Activated CD4-positive, alpha-beta T cell treated with anti-CD3 and anti-CD28 coated beads, Interleukin-2, amount 50 U/mL, for 4 hours (primary cell): ENCODE data around the gene DCLK3.
A peak's percentile ranks its signal among the peaks of the same experiment; 100 is the strongest.

Source experiments
- DNase-seq, 2 experiments: peaks; one replicate each; pipeline ENCODE4 v3.0.0-alpha.2; 2020

Gene DCLK3

DNA sequence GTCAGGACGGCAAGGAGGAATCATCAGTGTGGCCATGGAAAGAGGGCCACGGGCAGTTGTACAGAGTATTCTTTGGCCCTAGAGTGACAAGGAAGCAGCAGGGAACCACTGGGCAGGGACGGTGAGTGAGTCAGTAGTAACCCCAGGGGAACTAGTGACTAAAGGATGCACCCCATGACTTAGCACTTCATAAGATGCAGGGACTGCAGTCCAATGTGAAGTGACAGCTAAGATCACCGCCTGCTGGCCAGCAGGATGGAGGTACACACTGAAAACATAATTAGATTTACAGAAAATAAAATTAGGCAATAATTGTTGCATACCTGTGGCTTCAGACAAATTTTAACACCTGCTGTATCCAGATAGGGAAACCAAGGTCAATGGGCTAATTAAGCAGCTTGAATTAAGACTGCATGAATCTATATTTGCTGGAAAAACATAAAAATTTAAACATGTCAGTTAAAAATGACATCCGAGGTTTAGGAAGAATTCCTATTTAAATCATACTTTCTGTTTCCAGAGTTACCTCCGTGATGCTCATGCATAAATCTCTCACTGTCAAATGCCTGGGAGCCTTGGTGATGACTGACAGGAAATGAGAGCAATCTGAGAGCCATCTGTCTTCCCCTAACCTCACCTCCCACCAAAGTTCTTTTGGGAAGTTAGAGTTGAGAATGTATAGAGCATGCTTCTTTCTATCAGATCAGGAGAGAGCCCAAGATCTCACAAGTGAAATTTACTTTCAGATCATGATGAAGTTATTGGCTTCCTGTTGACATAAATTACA lies 56.5 kb downstream of the DCLK3 start:
- no peak for DNase-seq

DNA sequence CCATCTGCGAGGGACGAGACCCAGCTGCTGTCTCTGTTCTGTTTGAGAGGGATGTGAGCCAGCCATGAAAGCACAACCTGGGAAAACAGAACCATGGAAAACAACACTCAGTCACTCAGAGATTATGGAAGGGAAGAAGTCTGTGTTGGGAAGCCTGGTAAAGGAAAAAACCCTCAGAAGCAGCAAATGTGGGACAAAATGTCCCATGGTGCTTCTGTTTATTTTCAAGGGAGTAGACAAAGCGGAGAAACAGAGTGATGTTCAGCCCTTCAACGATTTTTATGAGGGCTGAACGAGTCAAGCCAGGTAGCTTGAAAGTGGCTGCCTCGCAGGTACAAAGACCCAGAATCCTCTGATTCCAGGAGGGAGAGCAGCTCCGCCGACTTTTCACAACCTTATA lies 59.3 kb downstream of the DCLK3 start:
- DNase-seq: no peak

DNA sequence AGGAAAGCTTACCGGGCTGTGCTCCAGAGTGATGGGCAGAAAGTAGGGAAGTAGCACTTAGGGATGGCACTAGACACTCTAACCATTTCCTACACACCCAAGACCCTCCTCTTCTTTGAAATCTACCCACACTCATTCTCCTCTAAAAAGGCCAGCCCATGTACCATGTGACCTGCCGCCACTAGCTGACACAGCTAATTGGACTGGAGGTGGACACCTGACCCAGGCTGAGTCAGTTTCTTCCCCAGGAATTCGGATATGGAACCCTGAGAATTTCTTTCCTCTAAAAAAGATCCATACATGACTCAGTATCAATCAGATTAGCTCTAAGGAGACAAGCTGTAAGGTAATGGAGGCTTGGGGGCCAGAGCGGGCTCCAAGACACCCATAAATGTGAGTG lies 60.1 kb downstream of the DCLK3 start:
- DNase-seq: no peak

DNA sequence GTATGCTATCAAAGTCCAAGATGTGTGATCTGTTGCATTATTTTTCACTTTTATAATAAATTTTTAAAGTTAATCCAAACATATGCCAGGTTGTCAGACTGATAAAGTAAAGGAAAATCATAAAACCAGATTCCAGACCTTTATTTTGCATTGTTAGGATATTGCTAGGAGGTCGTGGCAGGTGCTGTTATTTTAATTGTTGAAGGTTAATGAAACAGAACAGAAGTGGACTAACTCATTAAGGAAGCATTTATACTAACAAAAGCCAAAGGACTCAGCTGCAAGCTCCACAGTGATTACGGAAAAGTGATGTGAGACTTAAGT lies 63.1 kb downstream of the DCLK3 start:
- no peak for DNase-seq

DNA sequence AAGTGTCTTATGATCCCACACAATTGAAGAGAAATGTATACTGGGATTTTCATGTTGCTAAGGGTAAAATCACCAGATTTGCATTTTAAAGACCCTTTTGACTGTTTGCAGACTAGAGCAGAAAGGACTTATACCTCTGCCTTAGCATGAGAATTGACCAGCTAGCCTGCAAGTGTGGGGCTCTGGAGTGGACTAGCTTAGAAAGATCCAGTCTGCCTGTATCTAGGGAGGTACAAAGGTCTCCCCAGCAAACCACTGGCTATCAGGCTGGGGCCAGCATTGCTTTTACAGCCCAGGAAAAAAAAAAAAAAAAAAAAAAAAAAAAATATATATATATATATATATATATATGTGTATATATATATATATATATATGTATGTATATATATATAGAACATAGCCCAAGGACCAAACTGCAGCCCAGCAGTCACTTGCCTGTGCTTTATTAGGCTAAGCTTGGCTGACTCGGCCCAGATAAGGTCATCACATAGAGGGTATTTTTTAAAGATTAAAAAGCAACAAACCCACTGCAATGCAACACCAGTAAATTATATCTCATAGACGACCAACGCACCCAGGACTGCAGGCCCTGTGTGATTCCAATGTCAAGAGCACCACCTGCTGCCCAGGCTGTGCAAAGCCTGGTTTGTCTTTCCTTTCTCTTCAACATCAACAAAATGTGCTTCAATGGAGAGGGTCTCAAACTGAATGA lies 63.7 kb downstream of the DCLK3 start:
- peak in 1 of 2 experiments; percentile 20 for DNase-seq

DNA sequence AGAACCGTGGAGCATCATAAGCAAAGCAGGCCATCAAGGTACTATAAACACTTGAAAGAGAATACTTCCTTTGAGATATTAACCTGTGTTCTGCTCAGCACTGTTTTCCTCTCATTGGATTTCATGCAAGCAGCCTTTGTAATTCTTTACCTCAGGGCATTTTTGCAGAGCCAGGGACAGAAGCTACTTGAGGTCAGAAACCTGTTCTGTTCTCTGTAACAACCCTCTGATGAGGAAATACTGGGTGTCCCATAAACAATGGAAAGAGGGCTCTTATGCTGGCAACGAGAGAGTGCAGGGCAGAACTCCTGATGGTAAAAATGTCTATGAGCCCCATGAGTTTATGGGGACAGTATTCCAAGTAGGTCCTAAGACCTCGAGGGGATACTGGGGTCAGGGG lies 66.0 kb downstream of the DCLK3 start:
- DNase-seq: no peak

DNA sequence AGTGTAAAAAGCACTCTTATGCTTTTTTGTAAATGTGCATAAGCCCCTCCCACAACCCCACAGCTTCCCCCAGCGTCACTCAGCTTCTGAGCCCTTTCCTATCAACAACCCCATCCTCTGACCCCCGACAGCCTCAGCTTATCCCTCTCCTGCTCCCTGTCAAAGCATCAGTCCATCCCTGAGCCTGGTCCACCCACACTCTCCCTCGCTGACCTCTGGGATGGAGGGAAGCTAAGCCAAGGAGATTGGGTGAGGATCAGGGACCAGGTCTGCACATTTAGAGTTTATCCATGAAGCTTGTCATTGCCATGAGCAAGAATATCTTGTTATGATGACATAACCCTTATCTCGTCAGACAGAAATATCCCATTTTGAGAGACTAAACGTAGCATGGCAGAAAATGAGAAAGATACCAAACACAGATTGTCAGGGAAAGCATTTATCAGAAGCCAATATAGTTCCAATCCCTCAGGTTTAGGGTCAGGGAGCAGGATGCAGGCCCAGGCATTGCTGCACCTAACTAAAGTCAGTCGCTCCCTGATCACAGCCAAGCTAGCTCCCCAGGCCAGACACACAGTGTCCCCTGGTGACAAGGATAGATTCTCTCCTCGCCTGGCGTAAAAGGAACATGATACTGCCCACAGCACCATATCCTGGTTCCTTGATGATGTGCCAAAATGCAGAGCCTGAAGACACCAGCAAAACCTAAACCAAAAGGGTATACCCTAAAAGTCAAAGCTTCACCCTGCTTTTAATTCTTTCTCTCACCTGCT lies 66.9 kb downstream of the DCLK3 start:
- DNase-seq: no peak

DNA sequence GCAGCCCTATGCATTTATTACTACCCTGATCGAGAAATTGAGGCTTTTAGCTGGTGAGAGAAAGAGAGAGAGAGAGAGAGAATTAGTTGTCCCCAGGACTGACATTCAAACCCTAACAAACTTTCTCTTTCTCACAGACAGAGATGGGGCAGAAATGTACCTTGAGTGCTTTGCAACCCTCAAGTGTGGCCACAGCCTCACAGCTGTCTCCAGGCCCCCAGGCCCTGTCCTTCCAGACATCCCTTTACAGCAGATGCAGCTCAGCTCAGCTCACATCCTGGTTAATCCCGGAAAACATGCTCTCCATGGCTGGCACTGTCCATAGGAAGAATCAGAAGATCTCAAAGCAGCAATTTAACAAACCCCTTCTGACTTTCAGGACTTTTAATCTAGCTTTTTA lies 67.6 kb downstream of the DCLK3 start:
- DNase-seq: no peak

DNA sequence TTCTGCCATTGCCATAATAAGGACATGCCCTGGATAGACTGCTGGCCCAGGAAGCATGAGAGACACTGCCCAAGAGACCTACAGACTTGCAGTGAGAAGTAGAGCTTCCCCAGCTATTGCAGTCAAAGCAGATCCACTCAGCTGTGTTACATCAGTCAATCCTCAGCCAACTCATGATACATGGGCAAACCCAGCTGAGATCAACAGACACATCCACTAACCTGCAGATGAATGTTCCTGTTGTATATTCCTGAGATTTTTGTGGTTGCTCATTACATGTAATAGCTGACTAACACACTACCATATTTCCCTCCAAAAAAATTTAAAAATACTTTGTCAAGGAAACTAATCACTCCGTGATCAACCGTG lies 68.6 kb downstream of the DCLK3 start:
- no peak for DNase-seq

DNA sequence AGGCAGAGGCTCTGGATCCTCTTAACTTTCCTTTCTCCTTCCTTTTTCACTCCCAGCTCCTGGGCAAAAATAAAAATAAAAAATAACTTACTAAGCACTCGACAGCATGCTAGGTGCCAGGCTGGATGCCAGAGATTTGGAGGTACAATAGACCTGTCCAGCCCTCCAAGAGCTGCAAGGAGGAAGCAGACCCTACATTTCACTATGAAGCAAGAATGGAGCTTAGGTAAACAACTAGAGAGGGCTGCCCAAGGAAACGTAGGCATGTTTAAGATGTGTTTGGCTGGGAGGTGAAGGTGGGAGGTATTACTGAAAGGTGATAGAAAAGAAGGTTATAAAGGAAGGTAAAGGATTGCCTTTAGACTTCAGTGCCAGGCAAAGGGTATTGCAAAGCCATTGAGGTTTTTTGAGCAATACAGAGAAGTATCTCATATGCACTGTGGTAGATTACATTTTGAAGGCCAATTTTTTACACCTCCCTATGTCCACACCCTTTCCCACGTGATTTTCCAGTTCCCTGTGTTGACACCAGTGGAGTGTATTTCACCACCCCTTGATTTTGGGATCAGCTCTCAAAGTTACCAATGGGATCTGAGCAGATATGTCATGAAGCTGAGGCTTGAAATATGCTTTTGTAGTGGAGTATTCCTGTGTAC lies 69.1 kb downstream of the DCLK3 start:
- DNase-seq: no peak

DNA sequence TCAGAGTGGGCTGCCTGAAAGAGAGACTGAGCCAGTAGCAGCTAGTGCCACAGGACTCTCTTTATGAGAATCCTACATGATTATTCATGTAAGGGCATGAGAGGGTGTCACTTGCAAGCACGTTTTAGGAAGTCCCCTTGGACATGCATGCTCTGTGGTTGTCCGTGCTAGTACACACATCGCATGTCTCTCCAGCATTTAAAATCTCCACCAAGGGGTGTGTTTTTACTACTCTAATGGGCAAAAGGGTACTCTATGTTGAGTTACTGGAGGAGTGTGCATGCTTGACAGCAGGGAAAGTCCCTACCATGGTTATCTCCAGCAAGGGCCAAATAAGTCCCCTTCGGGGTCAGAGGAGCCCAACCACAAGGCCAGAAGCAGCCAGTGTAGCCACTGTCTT lies 70.7 kb downstream of the DCLK3 start:
- no peak for DNase-seq

DNA sequence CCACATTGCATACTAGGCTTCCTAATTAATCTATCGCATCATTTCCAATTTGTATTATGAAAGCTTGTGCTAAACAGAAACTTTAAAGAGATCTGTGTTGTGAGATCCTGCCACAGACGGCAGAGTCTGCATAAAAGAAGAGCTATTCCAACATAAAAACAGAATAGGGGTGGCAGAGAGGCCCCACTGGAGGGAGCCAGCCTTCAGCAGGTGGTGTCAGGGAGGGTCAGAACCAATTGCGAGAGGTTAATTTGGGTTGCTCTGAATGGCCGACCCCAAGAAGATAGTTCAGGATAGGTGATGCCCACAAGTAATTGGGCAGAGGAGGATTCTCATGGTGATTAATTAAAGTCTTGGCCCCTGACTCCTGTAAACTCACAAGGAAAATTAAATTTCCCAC lies 74.8 kb downstream of the DCLK3 start:
- DNase-seq: no peak

DNA sequence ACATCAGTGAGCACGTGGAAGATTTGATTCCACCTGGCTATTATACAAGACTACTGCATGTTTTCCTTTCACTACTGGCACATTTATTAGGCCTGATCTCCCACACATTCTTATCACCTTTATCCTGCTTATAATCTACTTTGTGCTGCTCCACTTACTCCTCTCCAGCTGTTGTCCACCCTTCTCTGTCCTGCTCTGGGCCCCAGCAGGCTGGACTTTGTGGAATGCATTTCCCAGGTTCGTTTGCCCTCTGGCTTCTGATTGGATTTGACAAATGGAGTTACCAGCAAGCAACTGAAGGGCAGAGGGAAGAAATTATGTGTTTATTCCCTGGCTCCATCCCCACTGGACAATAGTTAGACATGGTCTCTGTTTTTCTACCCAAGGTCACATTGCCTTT lies 75.5 kb downstream of the DCLK3 start:
- no peak for DNase-seq

DNA sequence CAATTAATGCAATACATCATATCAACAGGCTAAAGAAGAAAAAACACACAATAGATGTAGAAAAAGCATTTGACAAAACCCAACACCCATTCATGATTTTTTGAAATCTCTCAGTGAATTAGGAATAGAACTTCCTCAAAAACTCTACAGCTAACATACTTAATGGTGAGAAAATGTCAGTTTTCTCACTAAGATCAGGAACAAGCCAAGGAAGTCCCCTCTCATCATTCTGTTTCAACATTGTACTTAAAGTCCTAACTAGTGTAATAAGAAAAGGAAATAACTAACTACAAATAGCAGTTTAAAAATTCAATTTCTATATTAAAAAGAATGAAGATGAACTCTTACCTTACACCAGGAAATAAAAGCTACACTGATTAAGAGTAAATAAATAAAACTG lies 77.8 kb downstream of the DCLK3 start:
- no peak for DNase-seq

DNA sequence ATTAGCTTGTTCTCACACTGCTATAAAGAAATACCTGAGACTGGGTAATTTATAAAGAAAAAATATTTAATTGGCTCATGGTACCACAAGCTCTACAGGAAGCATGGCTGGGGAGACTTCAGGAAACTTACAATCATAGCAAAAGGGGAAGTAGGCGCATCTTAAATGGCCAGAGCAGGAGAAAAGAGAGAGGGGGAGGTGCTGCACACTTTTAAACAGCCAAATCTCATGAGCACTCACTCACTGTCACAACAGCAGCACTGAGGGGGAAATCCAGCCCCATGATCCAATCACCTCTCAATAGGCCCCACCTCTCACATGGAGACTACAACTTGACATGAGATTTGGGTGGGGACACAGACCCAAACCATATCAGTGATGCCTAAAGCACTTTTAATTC lies 82.5 kb downstream of the DCLK3 start:
- DNase-seq: no peak

DNA sequence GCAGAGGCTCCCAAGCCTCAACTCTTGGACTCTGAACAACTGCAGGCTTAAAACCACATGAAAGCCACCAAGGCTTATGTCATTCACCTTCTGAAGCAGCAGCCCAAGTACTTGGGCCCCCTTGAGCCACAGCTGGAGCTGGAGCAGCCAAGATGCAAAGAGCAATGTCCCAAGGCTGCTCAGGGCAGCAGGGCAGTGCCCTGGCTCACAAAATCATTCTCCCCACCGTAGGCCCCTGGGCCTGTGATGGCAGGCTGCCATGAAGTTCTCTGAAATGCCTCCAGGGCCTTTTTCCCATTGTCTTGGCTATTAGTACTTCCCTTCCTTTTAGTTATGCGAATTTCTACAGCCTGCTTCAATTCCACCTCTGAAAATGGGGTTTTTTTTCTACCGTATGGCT lies 83.4 kb downstream of the DCLK3 start:
- no peak for DNase-seq

DNA sequence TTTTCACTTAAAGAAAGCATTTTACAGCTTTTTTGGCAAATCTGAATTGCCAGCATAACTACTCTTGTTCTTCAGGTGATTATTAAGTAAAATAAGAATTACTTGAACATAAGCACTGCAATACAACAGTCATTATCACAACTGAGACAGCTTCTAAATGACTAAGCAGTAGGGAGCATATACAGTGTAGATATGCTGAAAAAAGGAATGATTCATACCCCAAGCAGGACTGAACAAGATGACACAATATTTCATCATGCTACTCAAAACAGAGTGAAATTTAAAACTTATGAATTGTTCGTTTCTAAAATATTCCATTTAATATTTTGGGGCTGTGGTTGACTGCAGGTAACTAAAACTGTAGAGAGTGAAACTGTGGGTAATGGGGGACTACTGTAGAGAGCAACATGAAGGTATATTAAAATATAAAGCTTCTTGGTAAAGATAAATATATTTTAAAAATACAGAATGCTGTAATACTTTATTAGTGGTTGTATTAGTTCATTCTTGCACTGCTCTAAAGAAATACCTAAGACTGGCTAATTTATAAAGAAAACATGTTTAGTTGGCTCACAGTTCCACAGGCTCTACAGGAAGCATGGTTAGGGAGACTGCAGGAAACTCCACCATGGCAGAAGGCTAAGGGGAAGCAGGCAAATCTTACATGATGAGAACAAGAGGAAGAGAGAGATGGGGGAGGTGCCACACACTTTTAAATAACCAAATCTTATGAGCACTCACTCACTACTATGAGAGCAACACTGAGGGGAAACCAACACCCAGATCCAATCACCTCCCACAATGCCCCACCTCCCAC lies 84.8 kb downstream of the DCLK3 start:
- no peak for DNase-seq

DNA sequence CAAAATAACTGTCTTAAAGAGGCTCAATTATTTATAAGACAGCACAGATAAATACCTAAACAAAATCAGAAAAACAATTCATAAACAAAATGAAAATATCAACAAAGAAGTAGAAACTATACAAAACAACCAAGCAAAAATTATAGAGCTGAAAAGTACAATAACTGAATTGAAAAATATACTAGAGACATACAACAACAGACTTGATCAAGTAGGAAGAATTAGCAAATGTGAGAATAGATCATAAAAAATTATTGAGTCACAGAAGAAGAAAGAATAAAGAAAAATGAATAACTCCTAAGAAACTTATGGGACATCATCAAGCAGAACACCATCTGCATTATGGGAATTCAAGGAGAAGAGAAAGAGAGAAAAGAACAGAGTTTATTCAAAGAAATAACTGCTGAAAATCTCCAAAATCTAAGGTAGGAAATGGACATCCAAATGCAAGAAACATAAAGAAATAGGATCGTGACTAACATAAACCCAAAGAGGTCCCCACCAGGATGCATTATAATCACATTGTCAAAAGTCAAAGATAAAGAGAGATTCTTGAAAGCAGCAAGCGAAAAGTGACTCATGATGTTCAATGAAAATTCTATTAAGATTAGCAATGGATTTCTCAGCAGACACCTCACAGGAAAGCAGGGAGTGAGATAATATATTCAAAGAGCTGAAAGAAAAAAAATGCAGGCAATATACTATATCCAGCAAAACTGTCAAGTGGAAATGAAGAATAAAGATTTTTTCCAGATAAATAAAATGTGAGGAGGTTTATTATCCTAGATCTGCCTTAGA lies 85.9 kb downstream of the DCLK3 start:
- no peak for DNase-seq

DNA sequence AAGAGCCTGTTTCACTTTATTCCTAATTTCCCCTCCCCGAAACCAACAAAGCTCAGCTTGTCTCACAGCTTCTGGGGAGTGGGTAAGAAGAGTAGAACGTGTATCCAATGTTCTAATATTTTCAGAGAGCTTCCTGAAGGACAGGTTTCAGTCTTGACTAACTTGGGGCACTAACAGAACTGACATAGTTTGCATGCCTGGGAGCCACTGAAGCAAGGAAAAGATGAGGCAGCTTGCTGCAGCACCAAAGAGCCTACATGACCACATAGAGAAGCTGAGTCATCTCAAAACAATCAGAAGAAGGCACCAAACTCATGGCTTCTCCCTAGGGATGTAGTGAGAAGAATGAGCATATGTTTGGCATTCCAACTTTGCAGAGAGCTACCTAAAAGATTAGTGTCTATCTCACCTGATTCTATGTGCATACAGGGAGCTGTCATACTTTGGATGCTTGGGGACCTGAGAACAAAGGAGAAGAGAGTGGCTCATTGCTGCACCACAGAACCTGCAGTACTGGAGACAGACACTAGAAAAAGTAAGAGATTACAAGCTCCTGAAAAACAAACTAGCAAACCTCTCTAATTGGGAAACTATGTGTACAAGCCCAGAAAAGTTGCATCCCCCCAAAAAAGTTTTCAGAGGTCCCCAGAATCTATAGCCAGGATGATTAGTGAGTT lies 86.9 kb downstream of the DCLK3 start:
- DNase-seq: no peak

DNA sequence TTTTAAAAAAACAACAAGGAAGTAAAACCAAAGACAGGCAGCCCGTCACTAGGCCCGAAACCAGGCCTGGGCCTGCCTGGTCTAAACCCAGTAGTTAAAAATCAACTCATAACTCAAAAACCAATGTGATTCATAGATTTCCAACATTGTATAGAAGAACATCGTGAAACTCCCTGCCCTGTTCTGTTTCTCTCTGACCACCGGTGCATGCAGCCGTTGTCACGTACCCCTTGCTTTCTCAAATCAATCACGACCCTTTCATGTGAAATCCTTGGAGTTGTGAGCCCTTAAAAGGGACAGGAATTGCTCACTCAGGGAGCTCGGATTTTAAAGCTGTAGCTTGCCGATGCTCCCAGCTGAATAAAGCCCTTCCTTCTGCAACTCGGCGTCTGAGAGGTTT lies 89.5 kb downstream of the DCLK3 start:
- no peak for DNase-seq

DNA sequence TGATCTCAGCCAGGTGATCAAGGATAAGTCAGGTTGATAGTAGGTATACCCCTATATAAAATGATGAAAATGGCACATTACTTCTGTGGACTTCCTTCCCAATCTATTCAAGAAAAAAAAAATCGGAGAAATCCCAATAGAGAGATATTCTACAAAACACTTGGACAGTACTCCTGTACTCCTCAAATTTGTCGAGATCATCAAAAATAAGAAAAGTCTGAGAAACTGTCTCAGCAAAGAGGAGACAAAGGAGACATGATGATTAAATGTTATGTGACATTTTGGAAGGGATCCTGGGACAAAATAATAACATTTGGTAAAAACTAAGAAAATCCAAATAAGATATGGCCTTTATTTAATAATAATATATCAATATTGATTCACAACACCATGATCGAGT lies 94.6 kb downstream of the DCLK3 start:
- no peak for DNase-seq
